HUES6 (cell line): ENCODE data around the gene SIX4.

Experiments
- H3K27ac ChIP-seq: 2 replicates; pipeline ENCODE4 v1.7.0; 2013; ENCODE audit warnings: low read depth, mild to moderate bottlenecking, low read length, inconsistent platforms
- H3K27me3 ChIP-seq: 2 replicates; pipeline ENCODE4 v1.6.1; 2013; ENCODE audit warnings: low read length; ENCODE audit not compliant: control insufficient read depth, insufficient read depth
- H3K36me3 ChIP-seq: 2 replicates; pipeline ENCODE4 v1.6.1; 2013; ENCODE audit warnings: low read length; ENCODE audit not compliant: control insufficient read depth, insufficient read depth
- H3K4me1 ChIP-seq: 2 replicates; pipeline ENCODE4 v1.6.1; 2013; ENCODE audit warnings: low read length; ENCODE audit not compliant: control insufficient read depth, insufficient read depth
- H3K4me3 ChIP-seq: 2 replicates; pipeline ENCODE4 v1.5.1; 2013; ENCODE audit warnings: low read depth, low read length
- H3K9ac ChIP-seq: one replicate; pipeline ENCODE4 v1.6.1; 2013; ENCODE audit warnings: mild to moderate bottlenecking, low read length
- H3K9me3 ChIP-seq: 2 replicates; pipeline ENCODE4 v1.6.1; 2013; ENCODE audit warnings: low read depth, low read length; ENCODE audit not compliant: control insufficient read depth, insufficient read depth

SIX4 gene

DNA sequence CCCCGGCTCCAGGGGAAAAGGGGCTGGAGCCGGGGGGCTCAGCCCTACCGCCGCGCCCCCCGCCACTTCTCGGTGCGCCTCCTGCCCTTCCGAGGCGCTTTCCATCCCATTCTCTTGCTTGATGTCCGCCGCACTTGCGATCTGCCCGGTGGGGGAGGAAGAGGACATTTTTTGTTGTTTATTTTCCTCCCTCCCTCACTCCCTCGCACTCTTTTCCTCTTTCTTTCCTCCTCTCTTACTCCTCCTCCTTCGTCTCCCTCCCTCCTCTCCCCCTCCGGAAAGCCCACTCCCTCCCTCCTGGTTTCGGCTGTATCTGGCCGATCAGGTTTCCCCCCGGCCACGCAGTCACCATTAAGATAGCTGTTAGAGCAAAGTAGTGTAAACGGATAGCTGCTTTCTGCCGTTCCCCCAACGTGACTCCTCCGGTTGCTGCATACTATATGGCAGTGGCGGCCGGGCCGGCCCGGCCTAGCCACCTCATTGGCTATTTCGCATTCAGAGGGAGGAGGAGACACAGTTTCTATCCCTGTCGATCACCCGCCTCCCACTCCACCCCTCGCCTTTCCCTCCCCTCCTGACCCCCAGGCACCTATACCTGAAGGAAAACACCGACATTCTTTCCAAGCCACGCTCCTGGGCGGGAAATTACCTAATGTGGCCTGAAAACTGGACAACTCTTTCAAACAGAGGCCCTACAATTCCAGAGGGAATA lies at the start of gene SIX4:
TSS of gene SIX4 (minus strand) at position 445 of the 712 bp plus-strand sequence. CDS start at position 168, 277 bp downstream.
- Histone ChIP-seq H3K4me1 (peaks cover 21% of the 10 kb centered on the region), H3K27ac (peak within 1 kb of the TSS; percentile 62; the same call in 1 of the 2 replicates), H3K36me3 (peaks cover 15% of the 10 kb centered on the region), H3K27me3 (no peaks in the 10 kb centered on the region), H3K4me3 (peak within 1 kb of the TSS; percentile 98), H3K9ac (peak within 1 kb of the TSS; percentile 92), H3K9me3 (no peaks in the 10 kb centered on the region)

DNA sequence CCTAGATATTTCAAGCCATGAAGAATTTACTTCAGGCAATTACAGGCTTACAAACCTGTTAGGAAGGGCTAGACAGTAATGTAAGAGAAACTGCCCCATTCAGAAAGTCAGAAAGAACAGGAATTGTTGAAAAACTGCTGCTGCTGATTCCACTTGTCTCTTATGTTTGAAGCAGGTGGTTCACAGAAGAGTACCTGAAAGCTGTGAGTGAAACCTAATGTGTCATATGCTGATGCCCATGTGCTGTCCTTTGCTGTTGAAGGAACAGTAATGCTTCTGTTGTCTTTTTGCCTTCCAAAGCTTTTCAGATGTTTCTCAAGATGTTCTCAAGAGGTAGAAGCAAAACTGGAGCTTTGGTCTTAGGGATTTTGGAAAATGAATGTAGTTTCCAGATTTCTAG lies 49.4 kb upstream of the SIX4 start:
- H3K27ac ChIP-seq, result no peak overlapping the region
- no peaks in the 10 kb centered on the region for H3K36me3 ChIP-seq
- no peaks in the 10 kb centered on the region for H3K9me3 ChIP-seq
- no peaks in the 10 kb centered on the region for H3K4me1 ChIP-seq
- H3K4me3 ChIP-seq, result no peak overlapping the region
- no peaks in the 10 kb centered on the region for H3K27me3 ChIP-seq
- H3K9ac ChIP-seq, result no peak overlapping the region

GRCh38 chr14:60771117-60771516 lies 47.0 kb upstream of the SIX4 start:
- no peaks in the 10 kb centered on the region for H3K27me3 ChIP-seq
- H3K36me3 ChIP-seq, result no peaks in the 10 kb centered on the region
- no peak overlapping the region for H3K4me3 ChIP-seq
- no peaks in the 10 kb centered on the region for H3K4me1 ChIP-seq
- H3K9me3 ChIP-seq, result no peaks in the 10 kb centered on the region
- H3K9ac ChIP-seq, result no peak overlapping the region
- no peak overlapping the region for H3K27ac ChIP-seq

GRCh38 chr14:60768602-60769001 lies 44.5 kb upstream of the SIX4 start:
- Histone ChIP-seq H3K36me3 (no peaks in the 10 kb centered on the region), H3K4me1 (peaks cover 7% of the 10 kb centered on the region; the same call in 1 of the 2 replicates), H3K27me3 (no peaks in the 10 kb centered on the region), H3K9ac (no peak overlapping the region), H3K9me3 (no peaks in the 10 kb centered on the region), H3K4me3 (no peak overlapping the region), H3K27ac (no peak overlapping the region)

- Histone ChIP-seq H3K27ac (peak overlapping the region; percentile 92), H3K9ac (no peak overlapping the region), H3K4me1 (peaks cover 61% of the 10 kb centered on the region)
Observed at GRCh38 chr14:60760644-60761364, 36.7 kb upstream of the SIX4 start.

GRCh38 chr14:60760209-60760608 lies 36.1 kb upstream of the SIX4 start:
- H3K36me3 ChIP-seq, result no peaks in the 10 kb centered on the region
- H3K9me3 ChIP-seq, result no peaks in the 10 kb centered on the region
- no peaks in the 10 kb centered on the region for H3K27me3 ChIP-seq
- peak overlapping the region; percentile 92 for H3K27ac ChIP-seq
- peak overlapping the region; percentile 27 for H3K4me3 ChIP-seq
- peaks cover 63% of the 10 kb centered on the region for H3K4me1 ChIP-seq
- H3K9ac ChIP-seq, result no peak overlapping the region

More at GRCh38 chr14:60760644-60761364, 36.7 kb upstream of the SIX4 start:
- H3K36me3 ChIP-seq, result no peaks in the 10 kb centered on the region
- H3K9me3 ChIP-seq, result no peaks in the 10 kb centered on the region
- peak overlapping the region; percentile 27 for H3K4me3 ChIP-seq
- no peaks in the 10 kb centered on the region for H3K27me3 ChIP-seq

GRCh38 chr14:60758885-60759284 lies 34.7 kb upstream of the SIX4 start:
- Histone ChIP-seq H3K27ac (peak overlapping the region; percentile 77), H3K4me3 (no peak overlapping the region), H3K36me3 (no peaks in the 10 kb centered on the region), H3K9me3 (no peaks in the 10 kb centered on the region), H3K4me1 (peaks cover 58% of the 10 kb centered on the region), H3K9ac (no peak overlapping the region), H3K27me3 (no peaks in the 10 kb centered on the region)

DNA sequence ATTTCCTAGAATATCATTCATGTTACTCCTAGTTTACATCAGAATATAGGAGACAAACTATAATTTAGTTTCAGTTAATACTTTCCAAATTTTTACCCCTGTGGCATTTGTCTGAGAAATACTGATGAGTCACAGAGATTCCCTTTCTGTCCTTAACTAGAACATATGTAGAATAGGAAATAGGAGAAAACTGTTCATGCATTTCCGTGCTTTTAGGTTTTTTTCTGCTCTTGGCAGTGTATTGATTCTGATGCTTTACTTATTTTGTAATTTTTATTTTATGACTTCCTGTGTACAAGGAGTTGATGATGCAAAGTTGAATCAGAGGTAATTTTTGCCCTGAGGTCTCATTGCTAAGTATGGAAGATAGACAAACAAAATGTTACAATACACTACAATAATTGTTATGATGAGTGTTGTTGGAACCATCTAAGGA lies 33.4 kb upstream of the SIX4 start:
- no peak overlapping the region for H3K9ac ChIP-seq
- no peaks in the 10 kb centered on the region for H3K36me3 ChIP-seq
- peak overlapping the region; percentile 46; the same call in 1 of the 2 replicates for H3K27ac ChIP-seq
- no peak overlapping the region for H3K4me3 ChIP-seq
- peaks cover 56% of the 10 kb centered on the region for H3K4me1 ChIP-seq
- no peaks in the 10 kb centered on the region for H3K27me3 ChIP-seq
- H3K9me3 ChIP-seq, result no peaks in the 10 kb centered on the region

- H3K4me3 ChIP-seq, result no peak overlapping the region
- H3K27me3 ChIP-seq, result no peaks in the 10 kb centered on the region
- H3K4me1 ChIP-seq, result peaks cover 54% of the 10 kb centered on the region
- H3K9ac ChIP-seq, result no peak overlapping the region
- peak overlapping the region; percentile 44; the same call in 1 of the 2 replicates for H3K27ac ChIP-seq
- no peaks in the 10 kb centered on the region for H3K36me3 ChIP-seq
- H3K9me3 ChIP-seq, result no peaks in the 10 kb centered on the region
Observed at GRCh38 chr14:60756847-60757246, 32.7 kb upstream of the SIX4 start.

GRCh38 chr14:60753264-60754119 lies 29.3 kb upstream of the SIX4 start:
- Histone ChIP-seq H3K36me3 (no peaks in the 10 kb centered on the region), H3K4me3 (no peak overlapping the region), H3K9me3 (no peaks in the 10 kb centered on the region), H3K27me3 (no peaks in the 10 kb centered on the region), H3K4me1 (peaks cover 21% of the 10 kb centered on the region), H3K27ac (no peak overlapping the region), H3K9ac (no peak overlapping the region)
